Measurements from ENCODE around the gene DLG2.

The DLG2 gene

GRCh38 chr11:83543706-83544439 is 2083.3 kb downstream of the DLG2 start:
- no peaks in the 10 kb centered on the region for H3K27me3 Mint-ChIP-seq
- H3K4me3 Mint-ChIP-seq: no peak overlapping the region
- H3K36me3 Mint-ChIP-seq (ENCODE audit: low read depth): no peaks in the 10 kb centered on the region
- H3K4me1 Mint-ChIP-seq (ENCODE audit: low read depth): no peaks in the 10 kb centered on the region
- no peak overlapping the region for H3K27ac Mint-ChIP-seq
- no peaks in the 10 kb centered on the region for H3K9me3 Mint-ChIP-seq
- intact Hi-C loops (cut with micrococcal nuclease): no loop called here

GRCh38 chr11:83542861-83543260 is 2084.3 kb downstream of the DLG2 start:
- Mint-ChIP-seq H3K4me1 (ENCODE audit: low read depth) (no peaks in the 10 kb centered on the region), H3K4me3 (no peak overlapping the region), H3K27me3 (no peaks in the 10 kb centered on the region), H3K27ac (no peak overlapping the region), H3K36me3 (ENCODE audit: low read depth) (no peaks in the 10 kb centered on the region), H3K9me3 (no peaks in the 10 kb centered on the region)
- intact Hi-C loops (cut with micrococcal nuclease): no loop called here

GRCh38 chr11:83540728-83541127 is 2086.4 kb downstream of the DLG2 start:
- H3K4me3 Mint-ChIP-seq: no peak overlapping the region
- H3K4me1 Mint-ChIP-seq (ENCODE audit: low read depth): no peaks in the 10 kb centered on the region

GRCh38 chr11:83540112-83540675 is 2086.9 kb downstream of the DLG2 start:
- intact Hi-C loops (cut with micrococcal nuclease): no loop called here
- no peak overlapping the region for H3K4me3 Mint-ChIP-seq
- H3K4me1 Mint-ChIP-seq (ENCODE audit: low read depth): no peaks in the 10 kb centered on the region
- no peaks in the 10 kb centered on the region for H3K36me3 Mint-ChIP-seq (ENCODE audit: low read depth)
- H3K27me3 Mint-ChIP-seq: no peaks in the 10 kb centered on the region
- no peaks in the 10 kb centered on the region for H3K9me3 Mint-ChIP-seq
- no peak overlapping the region for H3K27ac Mint-ChIP-seq

More at GRCh38 chr11:83540728-83541127, 2086.4 kb downstream of the DLG2 start:
- H3K27me3 Mint-ChIP-seq: no peaks in the 10 kb centered on the region
- intact Hi-C loops (cut with micrococcal nuclease): no loop called here
- no peaks in the 10 kb centered on the region for H3K36me3 Mint-ChIP-seq (ENCODE audit: low read depth)
- H3K9me3 Mint-ChIP-seq: no peaks in the 10 kb centered on the region
- H3K27ac Mint-ChIP-seq: no peak overlapping the region

- no peaks in the 10 kb centered on the region for H3K36me3 Mint-ChIP-seq (ENCODE audit: low read depth)
- H3K4me1 Mint-ChIP-seq (ENCODE audit: low read depth): no peaks in the 10 kb centered on the region
- no peak overlapping the region for H3K4me3 Mint-ChIP-seq
- intact Hi-C loops (cut with micrococcal nuclease): no loop called here
- H3K9me3 Mint-ChIP-seq: no peaks in the 10 kb centered on the region
- H3K27ac Mint-ChIP-seq: no peak overlapping the region
- H3K27me3 Mint-ChIP-seq: no peaks in the 10 kb centered on the region
These were observed 2088.9 kb downstream of the DLG2 start for GRCh38 chr11:83538286-83538685.

- no peak overlapping the region for H3K27ac Mint-ChIP-seq
- H3K9me3 Mint-ChIP-seq: no peaks in the 10 kb centered on the region
- no peaks in the 10 kb centered on the region for H3K36me3 Mint-ChIP-seq (ENCODE audit: low read depth)
- no peak overlapping the region for H3K4me3 Mint-ChIP-seq
- intact Hi-C loops (cut with micrococcal nuclease): no loop called here
- H3K27me3 Mint-ChIP-seq: no peaks in the 10 kb centered on the region
- no peaks in the 10 kb centered on the region for H3K4me1 Mint-ChIP-seq (ENCODE audit: low read depth)
These were observed 2090.0 kb downstream of the DLG2 start for GRCh38 chr11:83537131-83537610.

- Mint-ChIP-seq H3K27me3 (no peaks in the 10 kb centered on the region), H3K4me3 (no peak overlapping the region), H3K27ac (no peak overlapping the region), H3K36me3 (ENCODE audit: low read depth) (no peaks in the 10 kb centered on the region), H3K4me1 (ENCODE audit: low read depth) (no peaks in the 10 kb centered on the region), H3K9me3 (no peaks in the 10 kb centered on the region)
- intact Hi-C loops (cut with micrococcal nuclease): no loop called here
These were observed 2094.0 kb downstream of the DLG2 start for GRCh38 chr11:83533166-83533565.

GRCh38 chr11:83528877-83529276 is 2098.3 kb downstream of the DLG2 start:
- H3K27me3 Mint-ChIP-seq: no peaks in the 10 kb centered on the region
- no peak overlapping the region for H3K27ac Mint-ChIP-seq
- intact Hi-C loops (cut with micrococcal nuclease): no loop called here
- no peaks in the 10 kb centered on the region for H3K36me3 Mint-ChIP-seq (ENCODE audit: low read depth)
- H3K4me3 Mint-ChIP-seq: no peak overlapping the region
- no peaks in the 10 kb centered on the region for H3K4me1 Mint-ChIP-seq (ENCODE audit: low read depth)
- H3K9me3 Mint-ChIP-seq: no peaks in the 10 kb centered on the region

GRCh38 chr11:83528225-83528624 is 2098.9 kb downstream of the DLG2 start:
- Mint-ChIP-seq H3K4me1 (ENCODE audit: low read depth) (no peaks in the 10 kb centered on the region), H3K4me3 (no peak overlapping the region), H3K9me3 (no peaks in the 10 kb centered on the region), H3K36me3 (ENCODE audit: low read depth) (no peaks in the 10 kb centered on the region), H3K27me3 (no peaks in the 10 kb centered on the region), H3K27ac (no peak overlapping the region)
- intact Hi-C loops (cut with micrococcal nuclease): no loop called here

GRCh38 chr11:83523676-83524075 is 2103.5 kb downstream of the DLG2 start:
- Mint-ChIP-seq H3K36me3 (ENCODE audit: low read depth) (no peaks in the 10 kb centered on the region), H3K4me1 (ENCODE audit: low read depth) (no peaks in the 10 kb centered on the region)

GRCh38 chr11:83522911-83523310 is 2104.2 kb downstream of the DLG2 start:
- no peak overlapping the region for H3K27ac Mint-ChIP-seq
- no peaks in the 10 kb centered on the region for H3K27me3 Mint-ChIP-seq
- no peak overlapping the region for H3K4me3 Mint-ChIP-seq
- peaks cover 10% of the 10 kb centered on the region for H3K9me3 Mint-ChIP-seq
- H3K36me3 Mint-ChIP-seq (ENCODE audit: low read depth): no peaks in the 10 kb centered on the region
- intact Hi-C loops (cut with micrococcal nuclease): no loop called here
- no peaks in the 10 kb centered on the region for H3K4me1 Mint-ChIP-seq (ENCODE audit: low read depth)

More at GRCh38 chr11:83523676-83524075, 2103.5 kb downstream of the DLG2 start:
- no peak overlapping the region for H3K4me3 Mint-ChIP-seq
- H3K9me3 Mint-ChIP-seq: peaks cover 2% of the 10 kb centered on the region
- no peak overlapping the region for H3K27ac Mint-ChIP-seq
- H3K27me3 Mint-ChIP-seq: no peaks in the 10 kb centered on the region
- intact Hi-C loops (cut with micrococcal nuclease): no loop called here

- Mint-ChIP-seq H3K4me1 (ENCODE audit: low read depth) (no peaks in the 10 kb centered on the region), H3K27me3 (no peaks in the 10 kb centered on the region), H3K27ac (no peak overlapping the region), H3K4me3 (no peak overlapping the region), H3K9me3 (peaks cover 19% of the 10 kb centered on the region), H3K36me3 (ENCODE audit: low read depth) (no peaks in the 10 kb centered on the region)
- intact Hi-C loops (cut with micrococcal nuclease): no loop called here
These were observed 2105.2 kb downstream of the DLG2 start for GRCh38 chr11:83521647-83522596.

GRCh38 chr11:83520849-83521248 is 2106.3 kb downstream of the DLG2 start:
- H3K9me3 Mint-ChIP-seq: peaks cover 30% of the 10 kb centered on the region
- H3K4me1 Mint-ChIP-seq (ENCODE audit: low read depth): no peaks in the 10 kb centered on the region
- no peak overlapping the region for H3K27ac Mint-ChIP-seq
- H3K36me3 Mint-ChIP-seq (ENCODE audit: low read depth): no peaks in the 10 kb centered on the region
- intact Hi-C loops (cut with micrococcal nuclease): no loop called here
- no peaks in the 10 kb centered on the region for H3K27me3 Mint-ChIP-seq
- H3K4me3 Mint-ChIP-seq: no peak overlapping the region

GRCh38 chr11:83511646-83512045 is 2115.5 kb downstream of the DLG2 start:
- intact Hi-C loops (cut with micrococcal nuclease): no loop called here
- Mint-ChIP-seq H3K36me3 (ENCODE audit: low read depth) (no peaks in the 10 kb centered on the region), H3K4me1 (ENCODE audit: low read depth) (no peaks in the 10 kb centered on the region), H3K9me3 (peaks cover 14% of the 10 kb centered on the region), H3K4me3 (no peak overlapping the region), H3K27ac (no peak overlapping the region), H3K27me3 (no peaks in the 10 kb centered on the region)
